ES-I3 (cell line): ENCODE results near the gene AMBP.

Experiments
- H3K36me3 ChIP-seq: 2 replicates; pipeline ENCODE4 v1.6.1; 2013; ENCODE audit warnings: mild to moderate bottlenecking, low read length, control low read depth, moderate library complexity; ENCODE audit not compliant: insufficient read depth
- H3K4me1 ChIP-seq: 2 replicates; pipeline ENCODE4 v1.6.1; 2013; ENCODE audit warnings: mild to moderate bottlenecking, control low read depth, low read length; ENCODE audit not compliant: insufficient read depth
- H3K9ac ChIP-seq: 2 replicates; pipeline ENCODE4 v1.6.1; 2013; ENCODE audit warnings: low read depth, mild to moderate bottlenecking, low read length, moderate library complexity
- H3K9me3 ChIP-seq: 2 replicates; pipeline ENCODE4 v1.6.1; 2013; ENCODE audit warnings: mild to moderate bottlenecking, low read length, moderate library complexity; ENCODE audit not compliant: control insufficient read depth, insufficient read depth

AMBP gene

GRCh38 chr9:114078781-114079156 lies 669 bp upstream of the AMBP start:
- H3K9ac ChIP-seq: no peak overlapping the region
- H3K4me1 ChIP-seq: no peaks in the 10 kb centered on the region
- no peaks in the 10 kb centered on the region for H3K9me3 ChIP-seq
- H3K36me3 ChIP-seq: no peaks in the 10 kb centered on the region

GRCh38 chr9:114077162-114077837 lies 800 bp downstream of the AMBP start:
- Histone ChIP-seq H3K9ac (no peak overlapping the region), H3K9me3 (no peaks in the 10 kb centered on the region), H3K36me3 (no peaks in the 10 kb centered on the region), H3K4me1 (no peaks in the 10 kb centered on the region)

- H3K4me1 ChIP-seq: no peaks in the 10 kb centered on the region
- H3K9ac ChIP-seq: no peak overlapping the region
- H3K9me3 ChIP-seq: no peaks in the 10 kb centered on the region
- H3K36me3 ChIP-seq: no peaks in the 10 kb centered on the region
These were observed 1.6 kb downstream of the AMBP start for GRCh38 chr9:114076237-114077161.

- H3K36me3 ChIP-seq: no peaks in the 10 kb centered on the region
- H3K4me1 ChIP-seq: no peaks in the 10 kb centered on the region
- H3K9me3 ChIP-seq: no peaks in the 10 kb centered on the region
- no peak overlapping the region for H3K9ac ChIP-seq
These were observed 2.5 kb downstream of the AMBP start for GRCh38 chr9:114075602-114076001.

GRCh38 chr9:114072184-114073140 lies 5.6 kb downstream of the AMBP start:
- Histone ChIP-seq H3K9ac (no peak overlapping the region), H3K4me1 (no peaks in the 10 kb centered on the region), H3K36me3 (no peaks in the 10 kb centered on the region), H3K9me3 (no peaks in the 10 kb centered on the region)

- Histone ChIP-seq H3K9ac (no peak overlapping the region), H3K9me3 (no peaks in the 10 kb centered on the region), H3K36me3 (no peaks in the 10 kb centered on the region), H3K4me1 (no peaks in the 10 kb centered on the region)
These were observed 6.8 kb downstream of the AMBP start for GRCh38 chr9:114071197-114071795.

- Histone ChIP-seq H3K9me3 (no peaks in the 10 kb centered on the region), H3K9ac (no peak overlapping the region), H3K4me1 (no peaks in the 10 kb centered on the region), H3K36me3 (no peaks in the 10 kb centered on the region)
These were observed 7.7 kb downstream of the AMBP start for GRCh38 chr9:114070188-114071103.

GRCh38 chr9:114069476-114070187 lies 8.5 kb downstream of the AMBP start:
- Histone ChIP-seq H3K4me1 (no peaks in the 10 kb centered on the region), H3K9me3 (no peaks in the 10 kb centered on the region), H3K36me3 (no peaks in the 10 kb centered on the region), H3K9ac (no peak overlapping the region)

GRCh38 chr9:114065304-114065703 lies 12.8 kb downstream of the AMBP start:
- no peaks in the 10 kb centered on the region for H3K36me3 ChIP-seq
- no peak overlapping the region for H3K9ac ChIP-seq
- no peaks in the 10 kb centered on the region for H3K4me1 ChIP-seq
- no peaks in the 10 kb centered on the region for H3K9me3 ChIP-seq

GRCh38 chr9:114061830-114062474 lies 16.1 kb downstream of the AMBP start:
- H3K4me1 ChIP-seq: no peaks in the 10 kb centered on the region
- no peak overlapping the region for H3K9ac ChIP-seq
- no peaks in the 10 kb centered on the region for H3K9me3 ChIP-seq
- H3K36me3 ChIP-seq: no peaks in the 10 kb centered on the region

GRCh38 chr9:114061292-114061691 lies 16.8 kb downstream of the AMBP start:
- no peaks in the 10 kb centered on the region for H3K9me3 ChIP-seq

GRCh38 chr9:114060711-114061110 lies 17.4 kb downstream of the AMBP start:
- Histone ChIP-seq H3K4me1 (no peaks in the 10 kb centered on the region), H3K9ac (no peak overlapping the region), H3K9me3 (no peaks in the 10 kb centered on the region), H3K36me3 (no peaks in the 10 kb centered on the region)

More at GRCh38 chr9:114061292-114061691, 16.8 kb downstream of the AMBP start:
- H3K36me3 ChIP-seq: no peaks in the 10 kb centered on the region
- no peaks in the 10 kb centered on the region for H3K4me1 ChIP-seq
- H3K9ac ChIP-seq: no peak overlapping the region
